ENCODE data around the gene COA1. TPM values are rescaled to one million over a fixed set of nuclear protein-coding genes. Genes with fewer than 3 reads are reported as not detected.
"Not testable (repeated sequence)": the region's sequence is repeated elsewhere in the genome, so short reads cannot be mapped to it uniquely, and the experiment has no call there.

Gene COA1
- total RNA-seq, 1 experiment from 2014 or later, result 65.5 TPM

DNA sequence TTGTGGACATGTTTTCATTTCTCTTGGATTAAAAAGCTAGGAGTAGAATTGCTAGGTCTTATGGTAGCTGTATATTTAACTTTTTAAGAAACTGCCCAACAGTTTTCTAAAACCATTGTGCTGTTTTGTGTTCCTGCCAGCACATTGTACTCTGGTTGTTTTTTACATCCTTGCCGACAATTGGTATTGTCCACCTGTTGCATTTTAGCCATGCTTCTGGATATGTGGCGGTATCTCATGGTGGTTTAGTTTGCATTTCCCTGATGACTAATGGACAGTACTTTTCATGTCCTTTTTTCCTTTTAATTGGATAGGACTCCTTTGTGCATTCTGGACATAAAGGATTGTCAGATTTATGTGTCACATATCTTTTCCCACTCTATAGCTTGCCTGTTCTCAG, 100.9 kb downstream of the COA1 start:
- Histone ChIP-seq H3K4me3 (ENCODE audit: low read depth in 2 of 2, low read length in 2 of 2) (no peak overlapping the region), H3K27ac (ENCODE audit: low read length) (no peak overlapping the region), H3K27me3 (ENCODE audit: control insufficient read depth, insufficient read depth, low read length) (no peaks in the 10 kb centered on the region), H3K4me1 (ENCODE audit: control insufficient read depth, insufficient read depth, low read length) (no peaks in the 10 kb centered on the region), H3K36me3 (ENCODE audit: control insufficient read depth, insufficient read depth, low read length) (peaks cover 16% of the 10 kb centered on the region), H3K9me3 (ENCODE audit: control insufficient read depth, insufficient read depth, low read depth, low read length) (no peaks in the 10 kb centered on the region)
- ChIA-PET POLR2A (no interaction called here), CTCF (no interaction called here)
- DNase-seq (ENCODE audit: low read depth, low spot score) (no peak), ATAC-seq (no peak)
- no TSS peak for BruUV-seq (replicated peaks)
- intact Hi-C loops (cut with micrococcal nuclease; ENCODE audit: unreplicated experiment), result no loop called here
- TF ChIP-seq POLR2AphosphoS5 (IDR thresholded peaks at IDR 0.05; ENCODE audit: low read depth, low read length), result no peak
- no peak for TF ChIP-seq TCF7L2 (IDR thresholded peaks at IDR 0.05; ENCODE audit: low read depth, low read length)
- TF ChIP-seq, protein P1, sequence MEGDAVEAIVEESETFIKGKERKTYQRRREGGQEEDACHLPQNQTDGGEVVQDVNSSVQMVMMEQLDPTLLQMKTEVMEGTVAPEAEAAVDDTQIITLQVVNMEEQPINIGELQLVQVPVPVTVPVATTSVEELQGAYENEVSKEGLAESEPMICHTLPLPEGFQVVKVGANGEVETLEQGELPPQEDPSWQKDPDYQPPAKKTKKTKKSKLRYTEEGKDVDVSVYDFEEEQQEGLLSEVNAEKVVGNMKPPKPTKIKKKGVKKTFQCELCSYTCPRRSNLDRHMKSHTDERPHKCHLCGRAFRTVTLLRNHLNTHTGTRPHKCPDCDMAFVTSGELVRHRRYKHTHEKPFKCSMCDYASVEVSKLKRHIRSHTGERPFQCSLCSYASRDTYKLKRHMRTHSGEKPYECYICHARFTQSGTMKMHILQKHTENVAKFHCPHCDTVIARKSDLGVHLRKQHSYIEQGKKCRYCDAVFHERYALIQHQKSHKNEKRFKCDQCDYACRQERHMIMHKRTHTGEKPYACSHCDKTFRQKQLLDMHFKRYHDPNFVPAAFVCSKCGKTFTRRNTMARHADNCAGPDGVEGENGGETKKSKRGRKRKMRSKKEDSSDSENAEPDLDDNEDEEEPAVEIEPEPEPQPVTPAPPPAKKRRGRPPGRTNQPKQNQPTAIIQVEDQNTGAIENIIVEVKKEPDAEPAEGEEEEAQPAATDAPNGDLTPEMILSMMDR (IDR thresholded peaks at IDR 0.05), result no peak
- no peak for TF ChIP-seq SIN3A (IDR thresholded peaks at IDR 0.05; ENCODE audit: borderline replicate concordance, insufficient read depth, low read depth, low read length)
- TF ChIP-seq, protein P2, sequence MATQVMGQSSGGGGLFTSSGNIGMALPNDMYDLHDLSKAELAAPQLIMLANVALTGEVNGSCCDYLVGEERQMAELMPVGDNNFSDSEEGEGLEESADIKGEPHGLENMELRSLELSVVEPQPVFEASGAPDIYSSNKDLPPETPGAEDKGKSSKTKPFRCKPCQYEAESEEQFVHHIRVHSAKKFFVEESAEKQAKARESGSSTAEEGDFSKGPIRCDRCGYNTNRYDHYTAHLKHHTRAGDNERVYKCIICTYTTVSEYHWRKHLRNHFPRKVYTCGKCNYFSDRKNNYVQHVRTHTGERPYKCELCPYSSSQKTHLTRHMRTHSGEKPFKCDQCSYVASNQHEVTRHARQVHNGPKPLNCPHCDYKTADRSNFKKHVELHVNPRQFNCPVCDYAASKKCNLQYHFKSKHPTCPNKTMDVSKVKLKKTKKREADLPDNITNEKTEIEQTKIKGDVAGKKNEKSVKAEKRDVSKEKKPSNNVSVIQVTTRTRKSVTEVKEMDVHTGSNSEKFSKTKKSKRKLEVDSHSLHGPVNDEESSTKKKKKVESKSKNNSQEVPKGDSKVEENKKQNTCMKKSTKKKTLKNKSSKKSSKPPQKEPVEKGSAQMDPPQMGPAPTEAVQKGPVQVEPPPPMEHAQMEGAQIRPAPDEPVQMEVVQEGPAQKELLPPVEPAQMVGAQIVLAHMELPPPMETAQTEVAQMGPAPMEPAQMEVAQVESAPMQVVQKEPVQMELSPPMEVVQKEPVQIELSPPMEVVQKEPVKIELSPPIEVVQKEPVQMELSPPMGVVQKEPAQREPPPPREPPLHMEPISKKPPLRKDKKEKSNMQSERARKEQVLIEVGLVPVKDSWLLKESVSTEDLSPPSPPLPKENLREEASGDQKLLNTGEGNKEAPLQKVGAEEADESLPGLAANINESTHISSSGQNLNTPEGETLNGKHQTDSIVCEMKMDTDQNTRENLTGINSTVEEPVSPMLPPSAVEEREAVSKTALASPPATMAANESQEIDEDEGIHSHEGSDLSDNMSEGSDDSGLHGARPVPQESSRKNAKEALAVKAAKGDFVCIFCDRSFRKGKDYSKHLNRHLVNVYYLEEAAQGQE (IDR thresholded peaks at IDR 0.05; ENCODE audit: insufficient read depth in 1 of 2, low read depth in 2 of 2, low read length in 1 of 2), result no peak
- in situ Hi-C loops (cut with HindIII; ENCODE audit: low pct_unique_long_range_greater_than_20kb, low sequenced_read_pairs), result no loop called here

DNA sequence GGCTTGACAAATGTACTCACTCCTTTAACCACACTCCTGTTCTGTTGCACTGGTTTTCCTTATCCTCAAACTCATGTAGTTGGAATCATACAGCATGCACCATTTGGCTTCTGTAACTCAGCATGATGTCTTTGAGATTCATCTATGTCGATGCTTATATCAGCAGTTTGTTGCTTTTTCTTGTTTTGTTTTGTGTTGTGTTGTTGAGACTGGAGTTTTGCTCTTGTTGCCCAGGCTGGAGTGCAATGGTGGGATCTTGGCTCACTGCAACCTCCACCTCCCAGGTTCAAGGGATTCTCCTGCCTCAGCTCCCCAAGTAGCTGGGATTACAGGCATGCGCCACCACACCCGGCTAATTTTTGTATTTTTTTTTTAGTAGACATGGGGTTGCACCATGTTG, 101.5 kb downstream of the COA1 start:
- ATAC-seq; CTCF ChIA-PET; in situ Hi-C loops (cut with HindIII; ENCODE audit: low pct_unique_long_range_greater_than_20kb, low sequenced_read_pairs); H3K27ac ChIP-seq (ENCODE audit: low read length); POLR2A ChIA-PET; intact Hi-C loops (cut with micrococcal nuclease; ENCODE audit: unreplicated experiment); H3K27me3 ChIP-seq (ENCODE audit: control insufficient read depth, insufficient read depth, low read length); H3K9me3 ChIP-seq (ENCODE audit: control insufficient read depth, insufficient read depth, low read depth, low read length); H3K4me3 ChIP-seq (ENCODE audit: low read depth in 2 of 2, low read length in 2 of 2); BruUV-seq (replicated peaks); DNase-seq (ENCODE audit: low read depth, low spot score); H3K4me1 ChIP-seq (ENCODE audit: control insufficient read depth, insufficient read depth, low read length): not testable (repeated sequence)
- peaks cover 16% of the 10 kb centered on the region for H3K36me3 ChIP-seq (ENCODE audit: control insufficient read depth, insufficient read depth, low read length)

DNA sequence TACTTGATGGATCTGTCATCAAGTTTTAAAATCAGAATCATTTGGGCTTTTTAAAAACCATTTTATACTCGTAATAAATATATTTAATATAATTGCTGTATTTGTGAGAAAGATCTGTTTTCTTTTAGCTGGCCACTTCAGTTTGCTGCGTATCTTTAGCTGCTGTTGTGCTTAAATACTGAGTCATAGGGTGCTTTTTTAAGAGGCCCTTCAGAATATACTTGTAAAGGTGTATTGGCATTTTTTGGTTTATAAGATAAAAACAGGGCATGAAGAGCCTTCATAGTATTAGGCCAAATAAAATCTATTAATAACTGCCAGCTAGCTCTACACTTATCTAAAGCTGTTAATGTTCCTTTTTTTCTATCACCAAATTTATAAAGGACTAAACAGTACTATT, 102.6 kb downstream of the COA1 start:
- no TSS peak for BruUV-seq (replicated peaks)
- DNase-seq (ENCODE audit: low read depth, low spot score) (no peak), ATAC-seq (no peak)
- peaks cover 16% of the 10 kb centered on the region for H3K36me3 ChIP-seq (ENCODE audit: control insufficient read depth, insufficient read depth, low read length)
- no peak overlapping the region for H3K4me3 ChIP-seq (ENCODE audit: low read depth in 2 of 2, low read length in 2 of 2)
- H3K27me3 ChIP-seq (ENCODE audit: control insufficient read depth, insufficient read depth, low read length), result no peaks in the 10 kb centered on the region
- no peaks in the 10 kb centered on the region for H3K4me1 ChIP-seq (ENCODE audit: control insufficient read depth, insufficient read depth, low read length)
- TF ChIP-seq POLR2AphosphoS5 (IDR thresholded peaks at IDR 0.05; ENCODE audit: low read depth, low read length), result no peak
- TF ChIP-seq, protein P1 (IDR thresholded peaks at IDR 0.05), result no peak
- TF ChIP-seq, protein P2 (IDR thresholded peaks at IDR 0.05; ENCODE audit: insufficient read depth in 1 of 2, low read depth in 2 of 2, low read length in 1 of 2), result no peak
- no peak for TF ChIP-seq SIN3A (IDR thresholded peaks at IDR 0.05; ENCODE audit: borderline replicate concordance, insufficient read depth, low read depth, low read length)
- TF ChIP-seq TCF7L2 (IDR thresholded peaks at IDR 0.05; ENCODE audit: low read depth, low read length), result no peak
- intact Hi-C loops (cut with micrococcal nuclease; ENCODE audit: unreplicated experiment) (no loop called here), in situ Hi-C loops (cut with HindIII; ENCODE audit: low pct_unique_long_range_greater_than_20kb, low sequenced_read_pairs) (no loop called here)
- H3K27ac ChIP-seq (ENCODE audit: low read length), result no peak overlapping the region
- POLR2A ChIA-PET, result no interaction called here
- CTCF ChIA-PET, result no interaction called here
- H3K9me3 ChIP-seq (ENCODE audit: control insufficient read depth, insufficient read depth, low read depth, low read length), result no peaks in the 10 kb centered on the region
